Naive thymus-derived CD4-positive, alpha-beta T cell (primary cell): ENCODE results near the gene PRKN. TPM values are rescaled to one million over a fixed set of nuclear protein-coding genes. Genes with fewer than 3 reads are reported as not detected.

ENCODE experiments used
- ATAC-seq: fragments of 150-1000 bp; cut with Tn5 transposase; 2 replicates; pipeline ENCODE4 v1.10.0; 2021; ENCODE audit warnings: mild to moderate bottlenecking, moderate library complexity
- CTCF ChIA-PET: fragments of 350-600 bp; sonication (Branson Sonifier 250); formaldehyde crosslinking; loops from one replicate; lab custom pipeline; 2021; ENCODE audit warnings: antibody characterized with exemption; lab: Charles Lee
- POLR2A ChIA-PET: fragments of 350-600 bp; sonication (Branson Sonifier 250); formaldehyde crosslinking; loops from one replicate; lab custom pipeline; 2021; ENCODE audit warnings: antibody characterized with exemption, inconsistent platforms; lab: Charles Lee
- DNase-seq, 9 donors: peaks; one replicate each; pipeline versions ENCODE4 v3.0.0 to v3.0.0-alpha.2; 2020 to 2022; ENCODE audit warnings: mixed read lengths in 1 of 9
- H3K27ac ChIP-seq: one replicate; pipeline ENCODE4 v1.7.0; 2013; ENCODE audit warnings: mild to moderate bottlenecking, low read depth, low read length, moderate library complexity
- H3K27me3 ChIP-seq, 2 donors: one replicate each; pipeline ENCODE4 v1.7.0; 2013; ENCODE audit warnings: low read length in 2 of 2, mild to moderate bottlenecking in 2 of 2, moderate library complexity in 2 of 2; ENCODE audit not compliant: control insufficient read depth in 2 of 2, insufficient read depth in 2 of 2
- H3K36me3 ChIP-seq, 3 experiments: 1 replicate in 2 of 3; 2 replicates in 1 of 3; pipeline ENCODE4 v1.7.0; 2013; ENCODE audit warnings: low read length in 3 of 3, mild to moderate bottlenecking in 3 of 3, moderate library complexity in 1 of 3; ENCODE audit not compliant: insufficient read depth in 3 of 3, control insufficient read depth in 2 of 3
- H3K4me1 ChIP-seq, 2 donors: one replicate each; pipeline ENCODE4 v1.7.0; 2013; ENCODE audit warnings: low read length in 2 of 2, mild to moderate bottlenecking in 2 of 2, moderate library complexity in 1 of 2; ENCODE audit not compliant: control insufficient read depth in 2 of 2, insufficient read depth in 2 of 2
- H3K4me3 ChIP-seq: 2 replicates; pipeline ENCODE4 v1.7.0; 2013; ENCODE audit warnings: mild to moderate bottlenecking, low read length
- H3K9me3 ChIP-seq, 3 experiments: 1 replicate in 2 of 3; 2 replicates in 1 of 3; pipeline ENCODE4 v1.7.0; 2013; ENCODE audit warnings: low read length in 3 of 3; ENCODE audit not compliant: control insufficient read depth in 2 of 3
- H3K27ac Mint-ChIP-seq, 9 donors: one replicate each; pipeline ENCODE4 v1.8.0; 2020 to 2022; ENCODE audit warnings: mixed read lengths in 9 of 9, mild to moderate bottlenecking in 8 of 9, moderate library complexity in 5 of 9, inconsistent platforms in 2 of 9
- H3K27me3 Mint-ChIP-seq, 5 donors: one replicate each; pipeline ENCODE4 v1.8.0; 2021 to 2022; ENCODE audit warnings: mixed read lengths in 5 of 5, mild to moderate bottlenecking in 1 of 5
- H3K36me3 Mint-ChIP-seq, 5 donors: one replicate each; pipeline ENCODE4 v1.8.0; 2020 to 2022; ENCODE audit warnings: mixed read lengths in 5 of 5, mild to moderate bottlenecking in 3 of 5, inconsistent platforms in 1 of 5
- H3K4me1 Mint-ChIP-seq, 7 donors: one replicate each; pipeline ENCODE4 v1.8.0; 2020 to 2022; ENCODE audit warnings: mixed read lengths in 7 of 7, mild to moderate bottlenecking in 3 of 7, inconsistent platforms in 1 of 7
- H3K4me3 Mint-ChIP-seq, 10 donors: one replicate each; pipeline ENCODE4 v1.8.0; 2020 to 2022; ENCODE audit warnings: mild to moderate bottlenecking in 10 of 10, mixed read lengths in 10 of 10, moderate library complexity in 6 of 10, inconsistent platforms in 2 of 10
- H3K9me3 Mint-ChIP-seq, 11 donors: one replicate each; pipeline ENCODE4 v1.8.0; 2020 to 2022; ENCODE audit warnings: mixed read lengths in 11 of 11, mild to moderate bottlenecking in 4 of 11, inconsistent platforms in 1 of 11, moderate library complexity in 1 of 11
- intact Hi-C, 2 donors: fragments of 100-400 bp; cut with micrococcal nuclease; formaldehyde crosslinking; loops; one replicate each; pipeline ENCODE4 v1.15.1; 2023
- polyA plus RNA-seq, 2 donors: library from polyadenylated mRNA; unstranded; fragments of 300-500 nt; fragmentation: Illumina TruSeq; gene quantifications; one replicate each; pipeline ENCODE4 v1.2.3, GENCODE V29; 2021
- total RNA-seq, 6 experiments: library from RNA in 5 of 6; stranded (reverse) in 5 of 6; gene quantifications; 1 replicate in 5 of 6; 2 replicates in 1 of 6; pipeline ENCODE4 v1.2.3 and lab custom pipeline; 2021 to 2026

PRKN gene
- total and polyA plus RNA-seq, 7 experiments from 2014 or later: 0.44 to 10.3 (median 8.1) TPM

DNA sequence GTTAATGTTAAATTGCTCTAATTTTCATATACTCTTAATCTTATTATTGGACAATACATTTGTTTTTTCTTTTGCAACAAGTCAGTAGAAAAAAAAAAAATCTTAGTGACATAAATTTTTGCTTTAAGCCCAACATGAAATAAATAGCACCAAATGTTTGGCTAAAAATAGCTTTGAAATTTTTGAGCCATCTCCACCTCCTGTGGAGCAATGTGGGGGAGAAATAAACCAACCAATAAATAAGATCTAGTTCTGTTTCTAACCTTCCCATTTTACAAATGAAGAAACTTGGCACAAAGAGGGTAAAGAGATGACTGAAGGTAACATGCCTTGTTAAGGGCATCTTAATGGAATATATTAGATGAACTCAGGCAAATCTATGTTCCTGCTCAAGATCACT is 91.4 kb downstream of the PRKN start:
- no peak for DNase-seq
- Histone ChIP-seq H3K4me1 (no peaks in the 10 kb centered on the region), H3K36me3 (no peaks in the 10 kb centered on the region), H3K27me3 (no peaks in the 10 kb centered on the region), H3K27ac (no peak overlapping the region), H3K9me3 (no peaks in the 10 kb centered on the region), H3K4me3 (no peak overlapping the region)
- no peak overlapping the region for H3K27ac Mint-ChIP-seq
- H3K27me3 Mint-ChIP-seq: no peaks in the 10 kb centered on the region
- peaks cover 0 to 16% (median 4%) of the 10 kb centered on the region in 11 donors for H3K9me3 Mint-ChIP-seq
- ATAC-seq: no peak
- H3K4me3 Mint-ChIP-seq: no peak overlapping the region
- H3K4me1 Mint-ChIP-seq: no peaks in the 10 kb centered on the region
- POLR2A ChIA-PET: no interaction called here
- peaks cover 0 to 19% (median 13%) of the 10 kb centered on the region in 5 donors for H3K36me3 Mint-ChIP-seq
- CTCF ChIA-PET: no interaction called here
- intact Hi-C loops: no loop called here

- ChIA-PET POLR2A (no interaction called here), CTCF (no interaction called here)
- Mint-ChIP-seq H3K36me3 (peaks cover 0 to 34% (median 18%) of the 10 kb centered on the region in 5 donors), H3K27ac (no peak overlapping the region), H3K9me3 (peaks cover 3 to 27% (median 9%) of the 10 kb centered on the region in 11 donors), H3K4me3 (no peak overlapping the region), H3K4me1 (no peaks in the 10 kb centered on the region), H3K27me3 (no peaks in the 10 kb centered on the region)
- no peaks in the 10 kb centered on the region for H3K4me1 ChIP-seq
- DNase-seq (no peak), ATAC-seq (no peak)
- H3K36me3 ChIP-seq: no peaks in the 10 kb centered on the region
- intact Hi-C loops: no loop called here
- H3K4me3 ChIP-seq: no peak overlapping the region
- H3K27me3 ChIP-seq: no peaks in the 10 kb centered on the region
- no peaks in the 10 kb centered on the region for H3K9me3 ChIP-seq
- no peak overlapping the region for H3K27ac ChIP-seq
These were observed 96.0 kb downstream of the PRKN start for GRCh38 chr6:162631546-162631945.

GRCh38 chr6:162630069-162630468 is 97.5 kb downstream of the PRKN start:
- CTCF ChIA-PET: no interaction called here
- intact Hi-C loops: no loop called here
- no peaks in the 10 kb centered on the region for H3K9me3 ChIP-seq

DNA sequence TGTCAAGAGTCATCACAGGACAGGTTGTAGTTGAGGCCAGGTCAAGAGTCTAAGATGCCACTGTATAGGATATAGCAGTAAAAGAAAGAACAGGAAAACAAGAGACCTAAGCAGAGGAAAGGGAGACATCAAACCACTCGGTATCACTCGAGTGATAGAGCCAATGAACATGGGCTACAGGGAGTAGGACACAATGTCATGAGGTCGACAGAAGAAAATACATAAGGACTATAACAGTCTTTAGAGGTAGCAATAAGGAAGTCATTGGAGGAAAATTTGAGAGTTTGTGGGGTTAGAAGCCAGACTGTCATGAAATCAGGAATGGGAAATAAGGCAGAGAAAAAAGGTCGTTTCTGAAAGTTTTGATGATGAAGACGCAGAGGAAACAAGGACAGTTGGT is 99.7 kb downstream of the PRKN start:
- no peaks in the 10 kb centered on the region for H3K27me3 ChIP-seq
- ATAC-seq (no peak), DNase-seq (no peak)
- H3K4me1 ChIP-seq: no peaks in the 10 kb centered on the region
- Mint-ChIP-seq H3K27ac (no peak overlapping the region), H3K9me3 (peaks cover 3 to 24% (median 7%) of the 10 kb centered on the region in 11 donors), H3K36me3 (peaks cover 0 to 35% (median 20%) of the 10 kb centered on the region in 5 donors), H3K4me3 (no peak overlapping the region), H3K27me3 (no peaks in the 10 kb centered on the region), H3K4me1 (peaks cover 0 to 2% (median 0%) of the 10 kb centered on the region in 7 donors)
- H3K36me3 ChIP-seq: no peaks in the 10 kb centered on the region
- intact Hi-C loops: no loop called here
- H3K9me3 ChIP-seq: no peaks in the 10 kb centered on the region
- ChIA-PET CTCF (no interaction called here), POLR2A (no interaction called here)
- no peak overlapping the region for H3K4me3 ChIP-seq
- H3K27ac ChIP-seq: no peak overlapping the region

More at GRCh38 chr6:162630069-162630468, 97.5 kb downstream of the PRKN start:
- Mint-ChIP-seq H3K4me3 (no peak overlapping the region), H3K27me3 (no peaks in the 10 kb centered on the region), H3K27ac (no peak overlapping the region), H3K4me1 (peaks cover 0 to 2% (median 0%) of the 10 kb centered on the region in 7 donors), H3K9me3 (peaks cover 3 to 27% (median 9%) of the 10 kb centered on the region in 11 donors), H3K36me3 (peaks cover 0 to 35% (median 19%) of the 10 kb centered on the region in 5 donors)
- Histone ChIP-seq H3K27ac (no peak overlapping the region), H3K36me3 (no peaks in the 10 kb centered on the region), H3K27me3 (no peaks in the 10 kb centered on the region), H3K4me3 (no peak overlapping the region), H3K4me1 (no peaks in the 10 kb centered on the region)
- DNase-seq (no peak), ATAC-seq (no peak)
- POLR2A ChIA-PET: no interaction called here

DNA sequence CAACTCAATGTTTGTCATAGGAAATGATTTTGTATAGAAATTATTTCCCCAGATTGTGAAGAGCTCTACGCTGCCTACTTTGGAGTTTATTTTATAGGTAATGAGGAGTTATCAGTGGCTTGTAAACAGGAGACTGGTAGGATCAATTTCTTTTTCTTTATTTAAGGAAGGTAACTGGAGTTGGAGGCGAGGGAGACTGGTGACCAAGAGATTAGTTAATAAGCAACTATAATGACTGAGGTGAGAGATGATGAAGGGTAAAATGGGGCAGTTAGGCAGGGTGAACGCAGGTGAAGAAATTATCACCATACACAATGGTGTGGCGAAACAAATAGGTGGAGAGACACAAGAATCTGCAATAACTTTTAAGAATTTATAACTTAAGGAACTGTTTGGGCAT is 100.2 kb downstream of the PRKN start:
- DNase-seq (no peak), ATAC-seq (no peak)
- Histone ChIP-seq H3K36me3 (no peaks in the 10 kb centered on the region), H3K9me3 (no peaks in the 10 kb centered on the region), H3K27ac (no peak overlapping the region), H3K27me3 (no peaks in the 10 kb centered on the region), H3K4me3 (no peak overlapping the region), H3K4me1 (no peaks in the 10 kb centered on the region)
- Mint-ChIP-seq H3K4me1 (peaks cover 0 to 2% (median 0%) of the 10 kb centered on the region in 7 donors), H3K4me3 (no peak overlapping the region), H3K36me3 (peaks cover 0 to 34% (median 20%) of the 10 kb centered on the region in 5 donors), H3K27ac (no peak overlapping the region), H3K27me3 (no peaks in the 10 kb centered on the region), H3K9me3 (peaks cover 3 to 23% (median 7%) of the 10 kb centered on the region in 11 donors)
- POLR2A ChIA-PET: no interaction called here
- CTCF ChIA-PET: interaction anchor here (0.7 kb wide), 1 partner anchor 24 kb away, joined by 4 read pairs; no protein-coding TSS in a partner anchor
- intact Hi-C loops: no loop called here

DNA sequence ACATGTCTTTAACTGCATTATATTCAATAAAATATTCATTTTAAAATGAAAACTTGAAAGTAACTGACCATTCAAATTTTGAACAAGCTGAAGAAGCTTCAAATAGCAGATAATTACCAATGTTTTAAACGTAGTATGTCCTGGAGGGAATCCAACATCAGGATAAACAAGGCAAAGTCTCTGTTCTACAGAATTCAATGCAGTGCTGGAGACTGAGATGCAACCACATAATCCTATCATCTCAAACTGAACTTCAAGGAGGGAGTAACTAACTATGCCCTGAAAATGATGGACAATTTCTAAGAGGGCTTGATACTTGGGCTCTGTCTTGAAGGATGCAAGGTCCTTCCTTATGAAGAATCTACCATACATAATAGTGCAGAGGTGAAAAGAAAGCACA is 100.7 kb downstream of the PRKN start:
- Mint-ChIP-seq H3K4me1 (peaks cover 0 to 2% (median 0%) of the 10 kb centered on the region in 7 donors), H3K27me3 (no peaks in the 10 kb centered on the region), H3K27ac (no peak overlapping the region), H3K4me3 (no peak overlapping the region), H3K36me3 (peaks cover 0 to 30% (median 20%) of the 10 kb centered on the region in 5 donors), H3K9me3 (peaks cover 3 to 18% (median 7%) of the 10 kb centered on the region in 11 donors)
- H3K9me3 ChIP-seq: no peaks in the 10 kb centered on the region
- no peaks in the 10 kb centered on the region for H3K36me3 ChIP-seq
- H3K27ac ChIP-seq: no peak overlapping the region
- no peaks in the 10 kb centered on the region for H3K4me1 ChIP-seq
- DNase-seq: no peak
- ChIA-PET POLR2A (no interaction called here), CTCF (interaction anchor here (0.7 kb wide), 1 partner anchor 25 kb away, joined by 4 read pairs; no protein-coding TSS in a partner anchor)
- intact Hi-C loops: no loop called here
- H3K27me3 ChIP-seq: no peaks in the 10 kb centered on the region
- no peak overlapping the region for H3K4me3 ChIP-seq
- no peak for ATAC-seq

DNA sequence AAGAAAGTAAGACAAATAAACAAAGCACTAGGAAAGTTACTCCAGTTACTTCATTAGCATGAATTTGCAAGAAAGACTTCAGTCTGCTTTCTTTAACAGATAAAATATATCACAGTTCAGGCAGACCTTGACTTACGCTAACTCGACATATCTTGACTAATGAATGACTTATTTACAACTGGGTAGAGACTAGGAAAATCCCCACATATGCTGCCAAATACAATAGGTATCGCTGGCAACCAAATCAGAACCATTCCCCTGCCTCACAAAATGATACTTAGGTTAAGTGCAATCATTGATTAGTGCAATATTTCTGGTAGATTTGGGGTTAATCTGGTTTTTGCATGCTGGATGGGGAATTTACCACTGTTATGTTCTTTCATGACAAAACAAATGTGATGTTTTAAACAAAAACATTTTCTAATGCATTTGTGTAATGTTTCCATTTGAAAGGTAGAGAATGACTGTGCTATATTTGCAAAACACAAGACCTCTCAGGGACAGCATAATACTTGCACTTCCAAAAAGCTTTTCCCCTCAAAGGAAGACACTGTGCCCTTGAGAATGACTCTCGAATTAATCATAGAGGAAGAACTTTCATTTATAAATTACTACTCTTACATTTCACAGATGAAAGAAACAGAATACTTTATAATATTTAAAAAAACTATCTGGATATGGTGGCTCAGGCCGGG is 101.6 kb downstream of the PRKN start:
- CTCF ChIA-PET: no interaction called here
- no peaks in the 10 kb centered on the region for H3K27me3 Mint-ChIP-seq
- peaks cover 2 to 11% (median 4%) of the 10 kb centered on the region in 11 donors for H3K9me3 Mint-ChIP-seq
- H3K4me1 ChIP-seq: no peaks in the 10 kb centered on the region
- no peak overlapping the region for H3K4me3 ChIP-seq
- H3K9me3 ChIP-seq: no peaks in the 10 kb centered on the region
- peaks cover 0 to 2% (median 0%) of the 10 kb centered on the region in 7 donors for H3K4me1 Mint-ChIP-seq
- H3K27ac Mint-ChIP-seq: no peak overlapping the region
- peaks cover 0 to 24% (median 15%) of the 10 kb centered on the region in 5 donors for H3K36me3 Mint-ChIP-seq
- no peaks in the 10 kb centered on the region for H3K27me3 ChIP-seq
- DNase-seq (no peak), ATAC-seq (no peak)
- H3K4me3 Mint-ChIP-seq: no peak overlapping the region
- no peaks in the 10 kb centered on the region for H3K36me3 ChIP-seq
- H3K27ac ChIP-seq: no peak overlapping the region
- intact Hi-C loops: no loop called here
- POLR2A ChIA-PET: no interaction called here
